Left renal cortex interstitium (tissue), 4 donors: ENCODE measurements around the gene SOD3. TPM values are rescaled to one million over a fixed set of nuclear protein-coding genes. Genes with fewer than 3 reads are reported as not detected.

Source experiments
- DNase-seq, 4 donors: peaks; one replicate each; pipeline ENCODE4 v3.0.0-alpha.2; 2013; ENCODE audit warnings: low read depth in 4 of 4, low spot score in 2 of 4, missing footprints in 1 of 4
- polyA plus RNA-seq, 4 donors: library from polyadenylated mRNA; unstranded; fragments of 120-200 nt; gene quantifications; one replicate each; pipeline ENCODE4 v1.2.1, GENCODE V29; 2013; ENCODE audit not compliant: insufficient read length in 4 of 4

The SOD3 gene, protein sequence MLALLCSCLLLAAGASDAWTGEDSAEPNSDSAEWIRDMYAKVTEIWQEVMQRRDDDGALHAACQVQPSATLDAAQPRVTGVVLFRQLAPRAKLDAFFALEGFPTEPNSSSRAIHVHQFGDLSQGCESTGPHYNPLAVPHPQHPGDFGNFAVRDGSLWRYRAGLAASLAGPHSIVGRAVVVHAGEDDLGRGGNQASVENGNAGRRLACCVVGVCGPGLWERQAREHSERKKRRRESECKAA
- 10 to 100 TPM; 10.8 to 15.9 (median 13.9) TPM for polyA plus RNA-seq

DNA sequence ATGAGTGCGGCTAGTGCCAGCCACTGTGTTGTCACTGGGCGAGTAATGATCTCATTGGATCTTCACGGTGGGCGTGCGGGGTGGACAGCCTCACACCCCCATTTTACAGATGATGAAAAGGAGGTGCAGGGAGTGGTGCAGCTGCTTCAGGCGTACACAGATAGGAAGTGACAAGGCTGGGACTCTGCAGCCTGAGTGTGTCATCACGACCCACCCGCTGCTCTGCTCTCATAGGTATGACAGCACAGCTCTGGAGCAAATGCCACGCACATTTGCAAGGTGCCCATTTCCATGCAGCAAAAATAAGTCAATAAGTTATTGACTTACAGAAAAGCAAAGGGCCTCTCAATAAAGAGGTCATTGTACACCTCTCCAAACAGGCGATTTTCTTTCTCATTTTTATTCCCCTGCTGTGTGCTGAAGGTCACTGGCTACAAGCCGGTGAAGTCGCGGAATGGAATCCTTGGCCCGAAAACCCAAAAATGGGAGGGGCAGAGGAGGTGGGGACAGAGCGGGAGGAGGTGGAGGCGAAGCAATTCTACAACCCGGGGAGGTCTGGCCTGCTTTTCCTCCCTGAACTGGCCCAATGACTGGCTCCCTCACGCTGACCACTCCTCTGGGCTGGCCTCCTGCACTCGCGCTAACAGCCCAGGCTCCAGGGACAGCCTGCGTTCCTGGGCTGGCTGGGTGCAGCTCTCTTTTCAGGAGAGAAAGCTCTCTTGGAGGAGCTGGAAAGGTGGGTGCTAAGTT is at the start of gene SOD3:
Gene SOD3 (plus strand): TSS at position 658 of the 750 bp plus-strand sequence. CDS start 3,949 bp downstream, outside the sequence.
- peak in 1 of 4 donors; percentile 52 for DNase-seq

- no peak for DNase-seq
These were observed 48.0 kb upstream of the SOD3 start for GRCh38 chr4:24747234-24747975.

DNA sequence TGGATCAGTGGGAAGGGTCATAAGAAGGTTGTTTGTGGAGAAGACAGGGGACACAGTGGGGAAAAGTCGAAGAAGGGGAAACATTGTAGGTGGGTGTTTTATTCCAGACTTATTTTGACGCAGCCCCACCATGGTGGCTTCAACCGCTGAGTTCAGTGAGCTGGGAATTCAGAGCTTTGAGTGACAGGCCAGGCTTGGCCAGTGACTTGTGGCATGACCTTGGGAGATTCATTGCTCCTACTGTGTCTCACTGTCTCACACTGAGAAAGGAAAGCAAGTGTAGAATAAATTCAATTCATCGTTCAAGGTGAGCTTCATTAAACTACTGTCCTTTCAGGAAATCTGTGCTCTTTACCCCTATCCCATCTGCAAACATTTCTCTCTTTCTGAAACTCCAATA is 47.4 kb upstream of the SOD3 start:
- DNase-seq, result no peak

GRCh38 chr4:24748758-24749350 is 46.5 kb upstream of the SOD3 start:
- DNase-seq, result no peak

- DNase-seq, result no peak
These were observed 45.3 kb upstream of the SOD3 start for GRCh38 chr4:24750106-24750505.

GRCh38 chr4:24751926-24752539 is 43.3 kb upstream of the SOD3 start:
- DNase-seq, result no peak

GRCh38 chr4:24753519-24753918 is 41.9 kb upstream of the SOD3 start:
- DNase-seq, result no peak

DNA sequence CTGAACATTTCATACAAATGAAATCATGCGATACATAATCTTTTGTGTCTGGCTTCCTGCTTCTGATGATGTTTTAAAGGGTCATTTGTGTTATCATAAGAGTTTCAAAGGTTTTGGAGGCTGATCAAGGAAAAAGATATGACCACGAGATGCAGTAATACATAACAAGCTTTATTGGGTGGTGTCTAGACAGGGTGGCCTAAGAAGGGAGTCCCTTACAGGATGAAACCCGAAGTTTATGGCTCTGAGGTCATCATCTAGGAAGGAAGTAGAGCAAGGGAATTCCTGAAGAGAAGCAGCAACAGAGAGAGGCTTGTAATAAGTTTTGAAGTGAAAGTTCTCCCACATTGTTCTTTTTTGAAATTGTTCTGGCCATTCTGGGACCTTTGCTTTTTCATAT is 40.8 kb upstream of the SOD3 start:
- DNase-seq, result no peak

DNA sequence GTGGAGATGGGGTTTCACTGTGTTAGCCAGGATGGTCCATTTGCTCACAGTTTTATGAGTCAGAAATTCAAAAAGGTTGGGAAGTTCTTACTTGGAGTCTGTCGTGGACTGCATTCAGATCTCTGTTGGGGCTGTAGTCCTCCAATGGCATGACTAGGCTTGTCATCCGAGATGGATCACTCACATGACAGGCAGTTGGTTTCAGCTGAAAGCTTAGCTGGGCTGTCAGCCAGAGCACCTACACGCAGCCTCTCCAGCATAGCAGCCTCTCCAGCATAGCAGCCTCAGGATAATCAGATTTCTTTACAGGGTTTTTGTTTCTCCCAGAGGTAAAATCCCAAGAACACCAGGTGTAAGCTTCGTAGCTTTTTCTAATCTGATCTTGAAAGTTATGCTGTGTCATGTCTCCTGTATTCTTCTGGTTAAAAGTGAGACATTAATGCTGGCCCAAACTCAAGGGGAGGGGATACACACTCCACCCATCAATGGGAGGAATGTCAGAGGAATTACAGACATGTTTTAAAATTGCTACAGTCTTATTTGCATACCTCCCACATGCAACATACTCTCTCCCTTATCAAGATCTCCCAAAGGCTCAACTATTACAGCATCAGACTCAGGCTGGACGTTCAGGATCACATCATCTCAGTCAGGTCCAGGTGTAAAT is 31.6 kb upstream of the SOD3 start:
- DNase-seq, result no peak

- DNase-seq, result no peak
These were observed 31.0 kb upstream of the SOD3 start for GRCh38 chr4:24764345-24764744.

- no peak for DNase-seq
These were observed 29.9 kb upstream of the SOD3 start for GRCh38 chr4:24765376-24765988.

- no peak for DNase-seq
These were observed 27.4 kb upstream of the SOD3 start for GRCh38 chr4:24768006-24768405.

- no peak for DNase-seq
These were observed 26.8 kb upstream of the SOD3 start for GRCh38 chr4:24768604-24769003.

GRCh38 chr4:24769571-24769970 is 25.8 kb upstream of the SOD3 start:
- DNase-seq, result no peak

DNA sequence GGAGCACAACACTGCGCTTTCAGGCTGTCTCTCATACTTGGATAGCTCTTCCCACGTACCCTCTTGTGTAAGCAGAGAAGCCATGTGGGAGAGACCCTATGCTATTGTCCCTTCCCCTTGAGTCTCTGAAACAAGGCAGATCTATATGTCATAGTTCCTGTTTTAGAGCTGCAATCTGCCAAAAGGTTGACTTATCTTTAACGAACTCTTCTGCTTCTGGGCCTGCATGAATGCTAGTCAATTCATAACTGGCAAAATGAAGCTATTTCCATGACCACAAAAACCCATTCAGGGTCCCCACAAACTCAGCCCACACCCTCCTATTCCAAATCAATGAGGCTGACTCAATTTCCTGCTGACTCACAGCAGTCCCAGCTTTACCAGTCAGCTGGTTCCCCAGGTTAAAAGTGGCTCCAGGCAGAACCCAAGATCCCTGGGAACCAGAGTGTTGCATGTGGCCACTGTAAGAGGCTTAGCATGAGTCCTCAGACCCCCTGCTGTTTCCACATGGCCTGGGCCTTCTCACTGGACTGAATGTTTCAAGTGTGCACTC is 25.3 kb upstream of the SOD3 start:
- DNase-seq, result no peak

DNA sequence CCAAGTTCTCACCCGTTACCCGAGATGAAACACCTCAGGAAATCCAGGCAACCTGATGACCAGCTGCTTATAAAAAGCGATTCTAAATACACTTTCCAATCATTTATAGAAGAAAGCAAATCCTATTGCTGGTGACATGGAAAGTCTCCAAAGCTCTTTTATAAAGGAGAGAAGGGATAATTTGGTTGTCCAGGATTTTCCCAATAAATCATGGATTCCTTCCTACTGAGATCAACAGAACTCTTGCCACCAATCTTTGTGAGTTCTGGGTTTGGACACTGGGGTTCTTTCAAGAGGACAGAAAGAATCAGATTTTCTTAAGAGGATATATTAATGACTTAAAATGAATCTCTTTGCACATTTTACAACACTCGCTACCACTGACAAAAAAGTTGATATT is 24.7 kb upstream of the SOD3 start:
- no peak for DNase-seq

DNA sequence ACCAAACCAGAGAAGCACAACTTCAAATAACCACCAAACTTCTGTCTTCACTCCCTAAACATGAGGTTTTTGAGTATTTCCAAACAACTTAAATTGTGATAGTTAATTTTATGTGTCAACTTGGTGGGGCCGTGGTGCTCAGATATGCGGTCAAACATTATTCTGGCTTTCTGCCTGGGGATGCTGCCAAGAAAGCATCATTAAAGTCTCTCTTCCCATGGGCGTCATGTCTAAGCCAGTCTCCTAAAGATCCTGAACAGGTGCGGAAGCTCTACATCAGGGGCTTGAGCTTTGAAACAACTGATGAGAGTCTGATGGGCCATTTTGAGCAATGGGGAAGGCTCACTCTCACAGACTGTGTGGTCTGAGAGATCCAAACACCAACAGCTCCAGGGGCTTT is 24.1 kb upstream of the SOD3 start:
- DNase-seq, result no peak

DNA sequence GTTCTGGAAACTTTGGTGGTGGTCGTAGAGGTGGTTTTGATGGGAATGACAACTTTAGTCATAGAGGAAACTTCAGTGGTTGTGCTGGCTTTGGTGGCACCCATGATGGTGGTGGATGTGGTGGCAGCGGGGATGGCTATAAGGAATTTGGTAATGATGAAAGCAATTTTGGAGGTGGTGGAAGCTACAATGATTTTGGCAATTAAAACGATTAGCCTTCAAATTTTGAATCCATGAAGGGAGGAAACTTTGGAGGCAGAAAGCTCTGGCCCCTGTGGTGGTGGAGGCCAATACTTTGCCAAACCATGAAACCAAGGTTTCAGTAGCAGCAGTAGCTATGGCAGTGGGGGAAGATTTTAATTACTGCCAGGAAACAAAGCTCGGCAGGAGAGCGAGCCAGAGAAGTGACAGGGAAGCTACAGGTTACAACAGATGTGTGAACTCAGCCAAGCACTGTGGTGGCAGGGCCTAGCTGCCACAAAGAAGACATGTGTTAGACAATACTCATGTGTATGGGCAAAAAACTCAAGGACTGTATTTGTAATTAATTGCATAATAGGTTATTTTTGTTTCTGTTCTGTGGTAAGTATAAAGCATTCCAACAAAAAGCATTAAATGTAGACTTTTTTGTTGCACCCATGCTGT is 23.2 kb upstream of the SOD3 start:
- DNase-seq, result no peak

- DNase-seq, result no peak
These were observed 22.4 kb upstream of the SOD3 start for GRCh38 chr4:24772952-24773351.
